ENCODE data around the gene ADAMTSL2. TPM values are rescaled to one million over a fixed set of nuclear protein-coding genes. Genes with fewer than 3 reads are reported as not detected.

ADAMTSL2 gene
- total RNA-seq, result 2.0 and 10.6 TPM in 2 replicates

GRCh38 chr9:133534346-133535291, at the start of gene ADAMTSL2:
Gene ADAMTSL2, plus strand, starts transcription at chr9:133534704. Its CDS starts 2,009 bp downstream, at chr9:133536713.

DNA sequence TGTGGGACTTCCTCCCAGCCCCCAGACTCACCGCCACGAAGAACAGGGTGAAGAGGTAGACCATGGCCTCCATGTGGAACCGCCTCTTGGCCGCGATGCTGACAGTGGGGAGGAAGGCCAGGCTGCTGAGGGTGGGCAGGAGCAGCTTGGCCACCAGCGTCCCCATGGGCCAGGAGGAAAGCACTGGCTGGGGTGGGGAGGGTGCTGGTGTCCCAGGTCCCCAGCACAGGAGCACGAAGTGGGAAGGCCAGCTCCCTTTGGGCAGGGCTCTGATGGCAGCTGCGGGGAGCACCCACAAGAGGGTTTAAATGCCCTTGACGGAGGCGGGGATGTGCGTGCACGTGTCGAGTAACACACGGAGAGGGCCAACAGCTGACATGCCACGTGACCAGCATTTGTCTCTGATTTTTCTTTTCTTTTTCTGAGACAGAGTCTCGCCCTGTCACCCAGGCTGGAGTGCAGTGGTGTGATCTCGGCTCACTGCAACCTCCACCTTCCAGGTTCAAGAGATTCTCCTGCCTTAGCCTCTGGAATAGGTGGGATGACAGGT, 9.8 kb upstream of the ADAMTSL2 start, which contains the start of gene MYMK:
TSS of gene MYMK (minus strand) at position 281 of the 550 bp plus-strand sequence. CDS start at position 166, 115 bp downstream.

DNA sequence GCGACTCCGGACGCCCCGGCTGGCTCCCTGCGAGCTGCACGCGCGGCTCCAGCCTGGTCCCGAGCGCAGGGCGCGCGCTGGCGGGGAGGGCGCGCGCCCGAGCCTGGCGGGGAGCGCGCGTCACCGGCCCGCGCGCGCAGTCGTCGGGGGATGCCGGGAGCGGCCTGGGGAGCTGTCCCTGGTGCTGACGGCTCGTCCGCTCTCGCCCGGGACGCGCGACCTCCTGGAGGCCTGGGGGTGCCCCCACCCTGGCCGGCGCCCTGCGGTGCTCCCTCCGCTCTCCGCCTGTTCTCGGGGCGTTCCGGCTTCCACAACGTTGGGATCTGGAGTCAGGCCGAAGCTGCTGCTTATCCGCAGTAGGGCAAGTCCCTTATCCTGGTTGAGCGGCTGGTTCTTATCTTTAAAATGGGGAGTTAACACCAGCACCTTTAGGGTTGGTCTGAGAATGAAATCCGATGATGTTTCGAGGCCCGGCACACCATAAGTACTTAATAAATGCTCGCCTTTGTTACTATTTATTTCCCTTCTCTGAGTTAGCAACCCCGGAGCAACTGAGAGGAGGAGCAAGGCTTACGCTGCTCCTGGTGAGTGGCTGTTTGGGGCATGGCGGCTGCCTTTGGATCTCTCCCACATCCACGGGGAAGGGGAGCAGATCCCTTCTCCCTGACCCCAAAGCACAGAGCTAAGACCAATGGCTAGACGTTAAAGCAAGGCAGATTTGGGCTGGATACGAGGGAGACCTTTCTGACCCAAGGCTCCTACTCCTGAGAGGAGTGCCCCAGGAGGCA, 75.0 kb downstream of the ADAMTSL2 start, which contains the start of gene FAM163B:
TSS of gene FAM163B (minus strand) at position 79 of the 788 bp plus-strand sequence. CDS start 29,166 bp downstream, outside the sequence.

Other genes starting within 250 kb of the ADAMTSL2 start
- gene SURF6, start 198.5 kb upstream of the ADAMTSL2 start, total RNA-seq, result 9.2 and 12.0 TPM in 2 replicates
- 18.7 and 25.5 TPM in 2 replicates for gene MED22, start 186.6 kb upstream of the ADAMTSL2 start, total RNA-seq
- gene RPL7A, start 186.5 kb upstream of the ADAMTSL2 start, total RNA-seq, result 1,310 and 1,378 TPM in 2 replicates
- gene SURF1, start 178.2 kb upstream of the ADAMTSL2 start, total RNA-seq, result 21.1 and 21.4 TPM in 2 replicates
- gene SURF2, start 178.2 kb upstream of the ADAMTSL2 start, total RNA-seq, result 9.6 and 11.1 TPM in 2 replicates
- 465 and 567 TPM in 2 replicates for gene SURF4, start 158.6 kb upstream of the ADAMTSL2 start, total RNA-seq
- 0.20 and 0.33 TPM in 2 replicates for gene STKLD1, start 158.3 kb upstream of the ADAMTSL2 start, total RNA-seq
- gene REXO4, start 116.7 kb upstream of the ADAMTSL2 start, total RNA-seq, result 14.6 and 17.3 TPM in 2 replicates
- gene ADAMTS13, start 112.3 kb upstream of the ADAMTSL2 start, total RNA-seq, result 4.1 and 6.1 TPM in 2 replicates
- 10.9 and 13.7 TPM in 2 replicates for gene CACFD1, start 74.7 kb upstream of the ADAMTSL2 start, total RNA-seq
- gene SLC2A6, start 55.6 kb upstream of the ADAMTSL2 start, total RNA-seq, result 12.5 and 19.7 TPM in 2 replicates
- gene MYMK, start 9.7 kb upstream of the ADAMTSL2 start, total RNA-seq, result not detected in 2 replicates
- 0.20 and 0.39 TPM in 2 replicates for gene FAM163B, start 74.7 kb downstream of the ADAMTSL2 start, total RNA-seq
- not detected in 2 replicates for gene DBH, start 101.7 kb downstream of the ADAMTSL2 start, total RNA-seq
- gene SARDH, start 203.6 kb downstream of the ADAMTSL2 start, total RNA-seq, result 5.0 and 11.7 TPM in 2 replicates